Left kidney (tissue), 2 donors: Measurements from ENCODE around the gene SVOPL. TPM values are rescaled to one million over a fixed set of nuclear protein-coding genes. Genes with fewer than 3 reads are reported as not detected.

Source experiments
- DNase-seq: peaks from one replicate; pipeline ENCODE4 v3.0.0-alpha.2; 2013
- polyA plus RNA-seq: library from polyadenylated mRNA; unstranded; fragments of 120-200 nt; gene quantifications from one replicate; pipeline ENCODE4 v1.2.1, GENCODE V29; 2013; ENCODE audit not compliant: insufficient read length

Gene SVOPL
- polyA plus RNA-seq, 1 donor = 2.9 TPM

DNA sequence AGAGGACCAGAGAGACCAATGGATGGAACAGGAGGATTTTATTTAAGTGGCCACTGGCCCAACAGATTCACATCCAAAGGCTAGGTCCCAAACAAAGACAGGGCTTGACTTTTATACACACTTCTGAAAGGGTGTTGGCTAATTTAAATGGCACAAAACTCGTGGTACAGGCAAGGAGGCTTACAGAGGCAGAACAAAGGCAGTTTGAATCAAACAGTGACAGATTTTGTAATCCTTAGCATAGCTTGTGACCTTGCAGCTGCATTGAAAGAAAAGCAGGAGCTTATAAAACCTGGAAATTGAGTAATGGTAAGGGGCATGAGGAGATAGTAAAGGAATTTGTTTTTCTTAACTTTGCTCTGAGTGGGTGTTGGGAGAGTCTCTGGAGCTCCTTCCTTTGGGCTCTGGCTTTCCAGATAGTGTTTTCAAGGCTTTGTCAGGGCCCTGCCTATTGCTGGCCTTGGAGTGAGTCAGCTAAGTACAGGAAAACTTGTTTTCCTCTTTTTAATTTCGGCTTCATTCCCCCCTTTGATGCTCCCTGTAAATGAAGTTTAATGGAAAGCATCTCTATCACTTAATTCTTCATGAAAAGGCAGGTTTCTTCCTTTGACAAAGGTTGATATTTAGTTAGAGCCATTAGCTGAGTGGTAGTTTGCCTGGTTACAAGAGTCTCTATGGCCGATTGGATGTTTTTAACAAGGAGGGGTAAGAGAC, 144.2 kb downstream of the SVOPL start:
- no peak for DNase-seq

DNA sequence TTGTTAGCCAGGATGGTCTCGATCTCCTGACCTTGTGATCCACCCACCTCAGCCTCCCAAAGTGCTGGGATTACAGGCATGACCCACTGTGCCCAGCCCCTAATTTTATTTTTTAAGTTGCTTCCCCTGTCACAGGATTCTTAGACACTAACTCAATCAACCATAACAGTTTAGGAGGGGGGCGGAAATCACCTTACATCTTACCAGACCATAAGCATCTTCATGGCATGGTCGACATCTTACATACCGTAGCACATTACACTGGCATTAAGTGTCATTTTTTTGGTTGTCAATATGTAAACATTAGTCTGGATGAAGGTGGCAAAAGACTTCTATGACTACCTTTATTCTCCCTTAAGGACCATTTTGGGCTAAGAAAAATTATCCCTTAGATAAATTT, 145.5 kb downstream of the SVOPL start:
- DNase-seq = no peak

DNA sequence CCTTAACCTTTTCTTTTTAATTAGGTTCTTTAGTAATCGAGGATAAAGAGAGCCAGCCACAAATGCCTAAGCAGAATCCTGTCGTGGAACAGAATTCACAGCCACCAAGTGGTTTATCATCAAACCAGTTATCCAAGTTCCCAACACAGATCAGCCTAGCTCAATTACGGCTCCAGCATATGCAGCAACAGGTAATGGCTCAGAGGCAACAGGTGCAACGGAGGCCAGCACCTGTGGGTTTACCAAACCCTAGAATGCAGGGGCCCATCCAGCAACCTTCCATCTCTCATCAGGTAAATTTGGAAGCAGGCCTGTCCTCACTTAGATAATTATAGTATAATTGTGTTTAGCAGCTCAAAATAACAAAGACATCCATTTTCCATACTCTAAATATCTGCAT, 146.5 kb downstream of the SVOPL start:
- no peak for DNase-seq

DNA sequence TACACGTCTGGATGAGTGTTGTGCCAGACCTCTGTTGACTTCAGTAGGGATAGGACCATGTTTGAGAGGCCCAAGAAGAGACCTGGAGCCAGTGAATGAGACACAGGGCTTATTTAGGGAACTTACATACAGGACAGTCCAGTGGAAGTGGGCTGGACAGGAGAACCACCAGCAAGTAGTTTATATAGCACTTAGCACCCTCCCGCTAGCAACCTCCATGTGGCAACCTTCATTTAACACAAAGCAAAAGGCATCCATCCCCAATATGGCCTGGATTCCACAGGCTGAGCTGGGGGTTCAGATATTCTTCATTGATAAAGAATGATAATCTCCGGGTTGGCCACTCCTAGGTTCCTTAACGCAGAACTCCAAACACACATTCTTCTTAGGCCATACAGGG, 147.4 kb downstream of the SVOPL start:
- no peak for DNase-seq

DNA sequence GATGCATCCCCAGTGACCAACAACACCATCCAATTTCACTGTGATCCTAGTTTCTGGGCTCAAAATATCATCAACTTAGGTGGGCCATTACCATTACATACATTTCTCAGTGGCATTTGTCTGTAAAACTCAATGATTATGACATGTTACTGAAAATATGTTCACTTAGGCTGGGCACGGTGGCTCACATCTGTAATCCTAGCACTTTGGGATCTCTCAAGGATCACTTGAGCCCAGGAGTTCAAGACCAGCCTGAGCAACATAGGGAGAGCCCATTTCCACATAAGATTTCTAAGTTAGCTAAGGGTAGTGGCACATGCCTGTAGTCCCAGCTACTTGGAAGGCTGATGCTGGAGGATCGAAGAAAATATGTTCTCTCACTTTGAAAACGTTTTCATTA, 150.1 kb downstream of the SVOPL start:
- no peak for DNase-seq

DNA sequence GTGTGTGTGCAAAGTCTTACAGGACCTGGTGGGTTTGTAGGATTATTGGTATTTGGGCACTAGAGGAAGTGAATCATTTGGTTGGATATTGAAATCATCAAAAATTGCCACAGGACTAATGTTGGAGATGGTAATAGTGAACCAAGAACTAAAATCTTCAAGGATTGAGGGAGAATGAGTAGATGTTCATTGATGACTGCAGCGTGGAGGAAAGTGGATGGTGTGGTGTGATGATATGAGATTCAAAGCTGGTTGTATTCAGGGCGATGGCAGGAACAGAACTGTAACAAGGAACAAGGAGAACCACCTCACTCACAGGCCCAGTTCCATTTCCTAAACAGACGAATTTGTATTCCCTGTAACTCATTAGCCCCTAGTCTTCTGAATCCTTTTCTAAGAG, 150.8 kb downstream of the SVOPL start:
- no peak for DNase-seq

DNA sequence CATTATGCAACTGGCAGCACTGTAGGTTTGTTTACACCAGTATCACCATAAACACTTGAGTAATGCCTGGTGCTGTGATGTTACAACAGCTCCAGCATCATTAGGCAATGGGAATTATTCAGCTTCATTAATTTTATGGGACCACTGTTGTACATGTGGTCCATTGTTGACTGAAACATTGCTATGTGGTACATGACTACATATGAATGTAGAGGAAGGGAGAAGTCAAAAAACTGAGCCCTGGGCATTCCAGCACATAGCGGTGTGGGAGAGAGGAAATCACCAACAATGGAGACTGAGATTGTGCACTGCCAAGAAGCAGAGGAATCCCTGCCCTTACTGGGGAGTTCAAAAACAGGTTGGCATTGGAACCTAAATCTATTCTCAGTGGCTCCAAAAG, 152.1 kb downstream of the SVOPL start:
- DNase-seq = no peak

DNA sequence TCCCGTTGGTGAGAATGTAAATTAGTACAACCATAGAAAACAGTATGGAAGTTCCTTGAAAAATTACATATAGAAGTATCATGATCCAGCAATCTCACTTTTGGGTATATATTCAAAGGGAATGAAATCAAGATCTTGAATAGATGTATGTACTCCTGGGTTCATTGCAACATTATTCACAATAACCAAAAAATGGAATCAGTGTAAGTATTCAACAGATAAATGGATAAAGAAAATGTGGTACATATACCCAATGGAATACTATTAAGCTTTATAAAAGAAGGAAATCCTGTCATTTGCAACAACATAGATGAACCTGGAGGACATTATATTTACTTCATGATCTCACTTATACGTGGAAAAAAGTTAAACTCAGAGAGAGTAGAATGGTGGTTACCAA, 154.3 kb downstream of the SVOPL start:
- no peak for DNase-seq

DNA sequence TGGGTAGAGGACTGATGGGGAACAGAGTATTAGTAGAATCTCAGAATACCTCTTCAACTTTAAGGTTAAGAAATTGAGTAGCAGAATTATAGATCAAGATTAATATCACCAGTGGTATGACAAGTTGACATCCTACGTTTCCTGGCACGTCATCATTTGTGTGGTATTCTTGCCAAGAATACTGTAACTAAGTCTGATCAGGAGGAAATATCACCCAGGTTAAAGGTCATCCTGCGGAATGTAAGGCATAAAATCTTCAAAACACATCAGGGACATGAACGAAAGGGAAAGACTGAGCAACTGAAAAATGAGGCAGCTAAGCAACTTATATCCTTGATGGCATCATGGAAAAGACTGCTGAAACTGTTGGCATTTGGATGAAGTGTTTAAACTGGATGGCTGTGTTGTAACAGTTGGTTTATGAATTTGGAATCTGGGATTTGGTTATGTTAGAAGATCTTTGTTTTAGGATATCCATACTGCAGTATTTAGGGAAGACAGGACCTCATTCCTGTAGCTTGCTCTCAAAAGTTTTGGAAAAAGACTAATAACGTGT, 155.0 kb downstream of the SVOPL start:
- no peak for DNase-seq

DNA sequence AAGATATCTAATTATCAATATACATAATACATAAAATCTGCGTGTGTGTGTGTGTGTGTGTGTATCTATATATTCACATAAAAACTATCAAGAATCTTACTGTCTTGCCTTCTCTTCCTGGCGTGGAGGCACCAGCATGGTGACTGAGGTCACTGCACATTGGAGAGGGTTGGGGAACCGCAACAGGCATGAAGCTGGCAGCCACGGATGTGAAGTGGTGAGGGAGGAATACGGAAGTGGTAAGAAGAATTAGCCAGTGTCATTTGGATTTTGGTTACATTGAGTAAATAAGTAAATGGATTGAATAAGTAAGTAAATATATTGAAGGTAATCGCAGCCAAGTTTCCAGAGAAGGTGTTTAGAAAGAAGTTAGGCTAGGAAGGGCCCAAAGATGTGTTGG, 156.0 kb downstream of the SVOPL start:
- no peak for DNase-seq

Other genes with a start within 250 kb of the SVOPL start
- gene TRIM24, start 241.1 kb downstream of the SVOPL start, polyA plus RNA-seq = 68.1 TPM
- gene TMEM213, start 96.6 kb upstream of the SVOPL start, polyA plus RNA-seq = 39.2 TPM
- 58.9 TPM for gene ATP6V0A4, start 96.8 kb upstream of the SVOPL start, polyA plus RNA-seq